ENCODE results near the gene NRG4.
A peak's percentile ranks its signal among the peaks of the same experiment; 100 is the strongest.
"Not testable (repeated sequence)": the region's sequence is repeated elsewhere in the genome, so short reads cannot be mapped to it uniquely, and the experiment has no call there.

NRG4 gene

DNA sequence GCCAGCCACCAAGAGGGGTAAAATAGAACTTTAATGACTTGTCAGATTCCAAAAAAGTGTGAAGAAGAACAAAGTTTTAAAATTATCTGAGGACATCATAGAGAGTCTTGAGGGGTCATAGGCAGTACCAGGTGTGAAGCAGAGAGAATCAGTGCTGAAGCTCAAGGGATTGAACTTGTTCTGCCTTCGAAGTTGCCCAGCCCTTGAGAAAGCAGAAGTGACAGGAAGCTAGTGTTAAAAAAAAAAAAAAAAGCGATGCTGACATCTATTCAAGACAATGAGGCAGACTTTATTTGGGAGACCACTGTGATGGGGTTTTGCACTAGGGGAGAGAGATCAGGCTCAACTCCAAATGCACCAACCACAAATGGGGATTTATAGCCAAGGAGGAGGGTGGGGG lies 86.8 kb downstream of the NRG4 start:
- no peak for DNase-seq

DNA sequence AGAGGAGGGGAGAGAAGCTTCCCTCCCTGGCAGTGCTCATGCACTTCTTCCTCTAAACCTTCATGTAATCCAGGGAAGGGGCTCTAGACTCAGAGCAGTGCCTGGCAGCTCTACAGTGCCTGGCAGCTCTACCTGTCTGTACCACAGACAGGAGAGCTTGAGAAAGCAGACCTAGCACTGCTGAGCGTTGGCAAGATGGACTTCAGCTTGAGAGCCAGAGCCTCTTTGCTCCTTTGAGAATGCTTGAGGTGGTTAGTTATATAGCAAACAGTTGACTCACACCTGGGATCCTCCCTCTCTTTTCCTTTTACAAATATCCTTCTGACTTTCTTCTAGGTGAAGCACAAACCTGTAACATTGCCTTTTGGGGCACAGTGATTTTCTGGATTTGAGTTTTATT lies 87.6 kb downstream of the NRG4 start:
- DNase-seq: no peak

DNA sequence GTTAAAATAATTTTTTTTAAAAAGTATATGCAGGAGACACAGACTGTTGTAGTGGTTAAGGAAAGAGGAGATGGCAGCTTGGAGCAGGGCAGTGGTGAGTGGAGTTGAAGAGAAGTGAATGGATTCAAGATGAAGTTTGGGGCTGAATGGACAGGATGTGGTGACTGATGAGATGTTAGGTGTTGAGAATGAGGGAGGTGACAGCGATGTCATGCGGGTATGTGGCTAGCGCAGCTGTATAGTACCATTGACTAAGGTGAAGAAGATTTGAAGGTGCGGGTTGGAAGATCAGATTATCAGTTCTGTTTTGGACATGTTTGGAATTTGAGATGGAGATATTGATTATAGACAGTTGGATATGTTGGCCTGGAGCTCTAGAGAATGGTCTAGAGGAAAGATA lies 88.5 kb downstream of the NRG4 start:
- DNase-seq: no peak

DNA sequence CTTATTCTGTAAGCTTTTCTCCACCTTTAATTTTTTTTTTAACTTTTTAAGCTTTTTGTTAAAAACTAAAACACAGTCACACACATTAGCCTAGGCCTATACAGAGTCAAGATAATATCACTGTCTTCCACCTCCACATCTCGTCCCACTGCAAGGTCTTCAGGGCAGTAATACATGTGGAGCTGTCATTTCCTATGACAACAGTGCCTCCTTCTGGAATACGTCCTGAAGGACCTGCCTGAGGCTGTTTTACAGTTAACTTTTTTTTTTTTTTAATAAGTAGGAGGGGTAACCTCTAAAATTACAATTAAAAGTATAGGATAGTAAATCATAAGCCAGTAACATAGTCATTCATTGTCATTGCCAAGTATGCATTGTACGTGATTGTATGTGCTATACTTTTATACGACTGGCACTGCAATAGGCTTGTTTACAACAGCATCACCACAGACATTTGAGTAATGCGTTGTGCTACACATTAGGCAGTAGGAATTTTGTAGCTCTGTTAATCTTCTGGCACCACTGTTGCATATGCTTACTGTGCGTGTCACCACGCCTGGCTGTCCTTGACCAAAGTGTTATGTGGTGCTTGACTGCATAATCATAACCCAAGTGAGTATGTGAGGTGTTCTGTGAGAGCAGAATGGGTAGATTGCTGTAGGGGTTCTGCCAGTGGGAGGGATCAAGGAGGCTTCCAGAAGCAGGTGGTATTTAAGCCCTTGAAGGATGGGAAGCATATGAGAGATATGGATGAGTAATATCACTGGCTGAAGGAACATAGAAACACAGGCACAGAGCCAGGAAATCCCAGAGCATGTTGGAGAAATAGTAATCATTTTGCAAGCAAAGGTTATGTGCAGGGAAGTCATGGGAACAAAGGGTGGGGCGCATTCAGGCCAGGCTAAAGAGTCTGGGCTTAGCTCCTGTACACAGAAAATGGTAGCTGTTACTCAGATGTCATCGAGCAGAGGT lies 90.2 kb downstream of the NRG4 start:
- no peak for DNase-seq

DNA sequence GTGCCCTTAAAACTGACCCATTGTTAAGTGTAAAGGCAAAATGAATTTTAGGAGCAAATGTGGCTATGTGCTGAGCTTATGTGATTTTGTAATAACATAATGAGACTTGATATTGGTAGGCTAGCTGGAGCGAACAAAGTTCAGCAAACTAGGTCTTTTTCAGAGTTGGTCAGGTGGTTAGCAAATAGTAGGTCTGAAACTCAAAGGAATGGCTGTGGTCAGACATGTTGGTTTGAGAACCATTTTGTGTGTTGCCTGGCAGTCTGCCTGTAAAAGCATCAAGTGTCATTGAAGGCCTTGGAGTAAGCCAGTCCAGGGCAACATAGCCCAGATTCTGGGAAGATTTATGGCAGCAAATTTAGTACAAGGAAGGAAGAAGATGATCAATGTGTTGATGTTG lies 92.1 kb downstream of the NRG4 start:
- DNase-seq: no peak

DNA sequence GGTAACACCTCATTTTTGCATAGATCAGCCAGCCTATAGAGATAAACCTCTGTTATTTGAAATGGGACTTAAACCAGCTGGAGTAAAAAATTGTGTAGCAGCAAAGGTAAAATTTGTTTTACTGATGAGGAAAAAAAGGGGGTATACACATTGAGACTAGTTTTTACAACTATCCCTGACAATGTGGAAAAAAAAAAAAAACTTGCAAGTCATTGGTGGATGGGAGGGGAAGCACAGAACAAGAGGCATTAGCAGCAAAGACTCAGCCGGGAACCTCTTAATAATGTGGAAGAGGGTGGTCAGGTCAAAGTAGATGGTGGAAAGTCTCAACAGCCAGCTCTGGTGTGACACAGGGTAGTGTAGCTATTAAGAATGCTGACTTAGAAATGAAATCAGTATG lies 94.1 kb downstream of the NRG4 start:
- no peak for DNase-seq

DNA sequence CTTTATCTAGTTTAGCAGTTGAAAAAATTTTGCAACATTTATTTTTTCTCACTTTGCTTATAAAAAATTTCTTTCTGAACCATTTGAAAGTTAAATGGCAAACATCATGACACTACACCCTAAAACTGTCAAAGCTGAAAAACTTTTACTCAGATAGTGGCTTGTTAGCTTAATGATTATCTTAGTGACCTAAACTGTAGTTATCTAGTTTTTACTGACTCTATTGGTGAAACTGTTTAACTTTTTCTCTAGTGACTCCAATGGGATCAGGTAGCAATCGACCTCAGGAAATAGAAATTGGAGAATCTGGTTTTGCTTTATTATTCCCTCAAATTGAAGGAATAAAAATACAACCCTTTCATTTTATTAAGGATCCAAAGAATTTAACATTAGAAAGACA lies 95.2 kb downstream of the NRG4 start:
- DNase-seq: no peak

DNA sequence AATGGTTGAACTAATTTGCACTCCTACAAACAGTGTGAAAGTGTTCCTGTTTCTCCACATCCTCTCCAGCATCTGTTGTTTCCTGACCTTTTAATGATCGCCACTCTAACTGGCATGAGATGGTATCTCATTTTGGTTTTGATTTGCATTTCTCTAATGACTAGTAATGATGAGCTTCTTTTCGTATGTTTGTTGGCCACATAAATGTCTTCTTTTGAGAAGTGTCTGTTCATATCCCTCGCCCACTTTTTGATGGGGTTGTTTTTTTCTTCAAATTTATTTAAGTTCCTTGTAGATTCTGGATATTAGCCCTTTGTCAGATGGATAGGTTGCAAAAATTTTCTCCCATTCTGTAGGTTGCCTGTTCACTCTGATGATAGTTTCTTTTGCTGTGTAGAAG lies 101.9 kb downstream of the NRG4 start:
- DNase-seq: not testable (repeated sequence)

DNA sequence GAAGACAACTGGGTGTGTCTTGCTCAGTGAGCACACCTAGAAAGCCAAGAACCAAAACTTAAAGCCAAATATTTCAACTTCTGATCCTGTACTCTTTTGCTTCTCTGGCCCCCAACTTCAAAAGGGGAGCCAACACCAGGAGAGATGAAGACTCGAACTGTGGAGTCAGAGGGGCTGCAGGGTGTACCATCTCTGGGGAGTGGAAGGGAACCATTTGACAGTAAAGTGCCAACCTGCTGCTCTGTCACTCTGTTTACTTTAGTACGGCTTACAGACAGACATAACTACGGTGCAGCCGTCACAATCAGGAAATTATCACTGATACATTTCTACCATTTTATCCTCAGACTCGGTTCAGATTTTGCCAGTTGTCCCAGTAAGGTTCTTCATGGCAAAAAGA lies 107.0 kb downstream of the NRG4 start:
- no peak for DNase-seq

DNA sequence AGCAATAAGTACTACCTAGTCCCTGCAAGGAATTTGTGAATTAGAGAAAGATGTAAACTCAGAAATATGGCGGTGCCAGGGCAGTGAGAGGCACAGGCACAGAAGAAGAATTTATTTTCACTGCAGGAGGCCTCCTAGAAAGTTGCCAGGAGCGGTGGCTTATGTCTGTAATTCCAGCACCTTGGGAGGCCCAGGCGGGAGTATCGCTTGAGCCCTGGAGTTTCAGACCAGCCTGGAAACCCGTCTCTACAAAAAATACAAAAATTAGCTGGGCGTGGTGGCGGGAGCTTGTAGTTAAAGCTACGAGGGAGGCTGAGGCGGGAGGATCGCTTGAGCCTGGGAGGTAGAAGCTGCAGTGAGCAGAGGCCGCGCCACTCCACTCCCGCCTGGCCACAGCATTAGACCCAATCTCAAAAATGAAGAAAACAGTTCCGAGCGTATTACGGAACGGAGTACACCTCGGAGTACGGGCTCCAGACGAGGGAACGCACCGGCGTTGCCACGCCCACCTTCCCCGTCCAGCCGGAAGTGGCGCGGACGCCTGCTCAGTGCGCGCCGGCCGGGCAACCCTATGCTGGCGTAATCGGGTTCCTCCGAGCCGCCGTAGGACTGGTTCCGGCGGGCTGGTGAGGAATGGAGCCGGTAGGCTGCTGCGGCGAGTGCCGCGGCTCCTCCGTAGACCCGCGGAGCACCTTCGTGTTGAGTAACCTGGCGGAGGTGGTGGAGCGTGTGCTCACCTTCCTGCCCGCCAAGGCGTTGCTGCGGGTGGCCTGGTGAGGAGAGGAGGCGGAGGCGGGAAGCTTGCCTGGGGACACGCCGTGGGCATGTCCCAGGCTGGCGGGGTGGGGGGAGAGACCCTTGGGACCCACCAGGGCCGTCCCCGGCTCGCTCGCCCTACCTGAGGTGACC lies 108.6 kb downstream of the NRG4 start, which contains the start of gene FBXO22:
FBXO22 (plus strand) TSS at position 548 of the 909 bp plus-strand sequence; CDS start at position 634, 86 bp downstream.
- DNase-seq: peak; percentile 88

DNA sequence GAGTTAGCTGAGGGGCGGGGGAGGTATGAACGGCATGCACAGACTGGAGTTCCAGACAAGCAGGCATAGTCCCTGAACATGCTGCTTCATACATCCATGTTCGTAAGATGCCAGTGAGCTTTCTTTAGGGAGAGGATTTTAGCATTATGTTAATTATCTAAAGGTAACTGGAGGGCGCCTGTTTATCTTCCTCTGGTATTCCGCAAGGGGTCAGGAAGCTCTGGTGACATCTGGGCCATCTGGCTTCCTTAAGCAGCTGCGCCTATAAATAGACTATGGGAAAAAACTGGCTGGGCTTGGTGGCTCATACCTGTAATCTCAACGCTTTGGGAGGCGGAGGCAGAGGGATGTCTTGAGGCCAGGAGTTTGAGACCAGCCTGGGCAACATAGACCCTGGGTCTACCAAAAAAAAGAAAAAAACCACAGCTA lies 110.1 kb downstream of the NRG4 start:
- DNase-seq: no peak

DNA sequence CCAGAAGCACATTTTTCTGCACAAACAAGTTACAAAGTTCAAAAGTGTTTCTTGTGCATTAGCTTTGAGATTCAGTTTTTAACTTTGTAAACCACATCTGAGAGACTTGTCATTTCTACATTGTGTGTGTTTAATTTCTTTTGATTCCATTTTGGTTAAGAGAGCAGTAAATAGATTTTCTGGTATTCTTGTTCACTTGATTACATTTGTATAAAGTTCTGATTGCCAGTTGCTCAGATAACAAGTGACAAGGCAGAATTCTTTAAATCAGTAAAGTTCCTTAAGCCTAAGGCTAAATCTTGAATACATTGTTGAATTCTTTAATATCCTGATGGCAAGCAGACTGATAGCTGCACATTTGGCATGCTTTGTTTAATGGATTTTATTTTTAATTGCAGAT lies 111.6 kb downstream of the NRG4 start:
- DNase-seq: no peak

DNA sequence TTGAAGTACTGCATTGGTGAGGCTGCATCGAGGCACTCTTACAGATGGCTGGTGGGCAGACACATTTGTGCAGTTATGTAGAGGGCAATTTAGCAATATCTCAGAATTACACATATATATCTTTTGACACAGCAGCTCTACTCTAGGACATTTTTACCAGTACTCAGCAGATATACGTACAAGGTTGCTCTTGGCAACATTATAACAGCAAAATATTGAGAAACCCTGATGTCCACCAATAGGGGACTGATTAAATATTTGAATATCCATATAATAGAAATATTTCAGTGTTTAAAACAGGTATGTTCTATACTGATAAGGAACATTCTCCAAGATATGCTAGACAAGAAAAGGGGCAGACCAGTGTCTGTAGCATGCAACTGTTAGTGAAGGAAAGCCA lies 116.5 kb downstream of the NRG4 start:
- DNase-seq: no peak

DNA sequence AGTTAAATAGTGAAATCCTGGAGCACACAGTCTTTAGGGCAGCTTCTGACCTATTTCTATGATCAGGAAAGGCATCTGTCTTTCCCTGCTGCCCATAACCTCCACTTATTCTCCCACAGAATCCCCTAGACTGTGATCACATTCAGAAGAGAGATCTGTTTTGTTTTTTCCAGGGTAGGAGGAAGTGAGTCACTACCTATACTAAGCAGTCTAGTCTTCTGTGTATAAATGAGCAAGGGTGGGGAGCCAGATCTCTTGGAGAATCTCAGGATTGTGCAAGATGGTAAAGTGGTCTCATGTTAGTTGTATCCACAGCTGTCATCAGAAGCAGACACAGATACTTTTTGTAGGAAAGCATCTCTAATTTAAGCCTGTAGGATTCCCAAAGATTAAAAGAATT lies 120.3 kb downstream of the NRG4 start:
- DNase-seq: no peak
